SK-N-SH (cell line): ENCODE results near the gene IRF9.

ENCODE experiments used
- EZH2phosphoT487 ChIP-seq: fragments of 200-600 bp; sonication (generic); IDR thresholded peaks from 2 replicates; pipeline ENCODE4 v1.6.1; 2017; ENCODE audit warnings: low read depth, mixed run types, mild to moderate bottlenecking, antibody characterized with exemption, moderate library complexity, borderline replicate concordance
- JUND ChIP-seq: IDR thresholded peaks from 2 replicates; pipeline ENCODE4 v1.4.0; 2012
- MXI1 ChIP-seq: IDR thresholded peaks from 2 replicates; pipeline ENCODE4 v1.6.1; 2012; ENCODE audit warnings: mild to moderate bottlenecking, low read depth, low read length, improper control_type of control experiment
- RAD21 ChIP-seq: IDR thresholded peaks from 2 replicates; pipeline ENCODE4 v1.6.1; 2012; ENCODE audit warnings: mild to moderate bottlenecking, low read length
- SMC3 ChIP-seq: IDR thresholded peaks from 2 replicates; pipeline ENCODE4 v1.6.1; 2012; ENCODE audit warnings: low read depth, low read length, improper control_type of control experiment
- TEAD4 ChIP-seq: IDR thresholded peaks from 2 replicates; pipeline ENCODE4 v1.4.0; 2012; ENCODE audit warnings: mild to moderate bottlenecking, borderline replicate concordance; ENCODE audit not compliant: insufficient read depth
- YY1 ChIP-seq: IDR thresholded peaks from 2 replicates; pipeline ENCODE4 v1.4.0; 2012; ENCODE audit warnings: low read depth, mild to moderate bottlenecking
- TF ChIP-seq, protein P1 (sequence below): fragments of 200-600 bp; sonication (generic); IDR thresholded peaks from 2 replicates; pipeline ENCODE4 v1.6.1; 2017; ENCODE audit warnings: antibody characterized with exemption, mild to moderate bottlenecking, moderate library complexity
- TF ChIP-seq, protein P2 (sequence below): IDR thresholded peaks from 2 replicates; pipeline ENCODE4; 2012
- TF ChIP-seq, protein P3 (sequence below): fragments of 150-350 bp; IDR thresholded peaks from 2 replicates; pipeline ENCODE4 v1.6.1; 2017; ENCODE audit warnings: antibody characterized with exemption, low read length, low read depth, borderline replicate concordance
- TF ChIP-seq, protein P4 (sequence below): IDR thresholded peaks from 2 replicates; pipeline ENCODE4 v1.6.1; 2012; ENCODE audit warnings: mild to moderate bottlenecking, low read depth, low read length, moderate library complexity

DNA sequence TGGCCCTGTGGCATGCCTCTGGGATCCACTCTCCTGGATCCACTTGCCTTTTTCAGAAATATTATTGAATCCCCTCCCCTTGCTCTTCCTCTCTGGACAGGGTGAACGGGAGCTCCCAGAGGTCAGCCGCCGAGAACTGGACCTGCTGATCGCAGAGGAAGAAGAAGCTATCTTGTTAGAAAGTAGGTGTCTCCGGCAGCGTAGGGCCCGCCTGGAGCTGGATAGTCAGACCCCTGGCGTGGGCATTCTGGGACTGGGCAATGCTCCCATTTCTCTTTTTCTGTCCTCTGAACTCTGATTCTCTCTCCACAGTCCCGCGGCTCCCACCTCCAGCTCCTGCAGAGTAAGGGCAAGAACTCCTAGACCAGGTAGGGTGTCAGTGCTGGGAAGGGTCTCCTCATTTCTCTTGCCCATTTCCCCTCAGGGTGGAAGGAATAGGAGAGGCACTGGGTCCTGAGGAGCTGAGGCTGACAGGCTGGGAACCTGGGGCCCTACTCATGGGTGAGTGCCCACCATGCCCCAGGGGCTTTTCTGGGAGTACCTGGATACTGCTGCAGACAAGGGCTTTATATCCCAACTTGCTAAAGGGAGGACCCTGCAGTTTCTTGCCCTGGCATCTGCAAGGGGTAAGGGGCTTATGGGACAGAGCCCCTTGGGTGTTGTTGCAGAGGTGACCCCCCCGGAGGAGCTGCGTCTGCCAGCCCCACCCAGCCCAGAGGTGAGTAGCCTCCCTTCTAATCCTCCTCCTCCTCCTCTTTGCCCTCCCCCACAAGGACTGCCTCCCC, 16.2 kb downstream of the IRF9 start:
- TF ChIP-seq, protein P1, sequence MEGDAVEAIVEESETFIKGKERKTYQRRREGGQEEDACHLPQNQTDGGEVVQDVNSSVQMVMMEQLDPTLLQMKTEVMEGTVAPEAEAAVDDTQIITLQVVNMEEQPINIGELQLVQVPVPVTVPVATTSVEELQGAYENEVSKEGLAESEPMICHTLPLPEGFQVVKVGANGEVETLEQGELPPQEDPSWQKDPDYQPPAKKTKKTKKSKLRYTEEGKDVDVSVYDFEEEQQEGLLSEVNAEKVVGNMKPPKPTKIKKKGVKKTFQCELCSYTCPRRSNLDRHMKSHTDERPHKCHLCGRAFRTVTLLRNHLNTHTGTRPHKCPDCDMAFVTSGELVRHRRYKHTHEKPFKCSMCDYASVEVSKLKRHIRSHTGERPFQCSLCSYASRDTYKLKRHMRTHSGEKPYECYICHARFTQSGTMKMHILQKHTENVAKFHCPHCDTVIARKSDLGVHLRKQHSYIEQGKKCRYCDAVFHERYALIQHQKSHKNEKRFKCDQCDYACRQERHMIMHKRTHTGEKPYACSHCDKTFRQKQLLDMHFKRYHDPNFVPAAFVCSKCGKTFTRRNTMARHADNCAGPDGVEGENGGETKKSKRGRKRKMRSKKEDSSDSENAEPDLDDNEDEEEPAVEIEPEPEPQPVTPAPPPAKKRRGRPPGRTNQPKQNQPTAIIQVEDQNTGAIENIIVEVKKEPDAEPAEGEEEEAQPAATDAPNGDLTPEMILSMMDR = no peak
- TF ChIP-seq YY1 = no peak
- TF ChIP-seq, protein P2, sequence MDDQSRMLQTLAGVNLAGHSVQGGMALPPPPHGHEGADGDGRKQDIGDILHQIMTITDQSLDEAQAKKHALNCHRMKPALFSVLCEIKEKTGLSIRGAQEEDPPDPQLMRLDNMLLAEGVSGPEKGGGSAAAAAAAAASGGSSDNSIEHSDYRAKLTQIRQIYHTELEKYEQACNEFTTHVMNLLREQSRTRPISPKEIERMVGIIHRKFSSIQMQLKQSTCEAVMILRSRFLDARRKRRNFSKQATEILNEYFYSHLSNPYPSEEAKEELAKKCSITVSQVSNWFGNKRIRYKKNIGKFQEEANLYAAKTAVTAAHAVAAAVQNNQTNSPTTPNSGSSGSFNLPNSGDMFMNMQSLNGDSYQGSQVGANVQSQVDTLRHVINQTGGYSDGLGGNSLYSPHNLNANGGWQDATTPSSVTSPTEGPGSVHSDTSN = no peak
- TF ChIP-seq, protein P3, sequence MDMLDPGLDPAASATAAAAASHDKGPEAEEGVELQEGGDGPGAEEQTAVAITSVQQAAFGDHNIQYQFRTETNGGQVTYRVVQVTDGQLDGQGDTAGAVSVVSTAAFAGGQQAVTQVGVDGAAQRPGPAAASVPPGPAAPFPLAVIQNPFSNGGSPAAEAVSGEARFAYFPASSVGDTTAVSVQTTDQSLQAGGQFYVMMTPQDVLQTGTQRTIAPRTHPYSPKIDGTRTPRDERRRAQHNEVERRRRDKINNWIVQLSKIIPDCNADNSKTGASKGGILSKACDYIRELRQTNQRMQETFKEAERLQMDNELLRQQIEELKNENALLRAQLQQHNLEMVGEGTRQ = no peak
- TF ChIP-seq TEAD4 = no peak
- TF ChIP-seq JUND = no peak
- TF ChIP-seq MXI1 = no peak
- no peak for TF ChIP-seq SMC3
- TF ChIP-seq, protein P4, sequence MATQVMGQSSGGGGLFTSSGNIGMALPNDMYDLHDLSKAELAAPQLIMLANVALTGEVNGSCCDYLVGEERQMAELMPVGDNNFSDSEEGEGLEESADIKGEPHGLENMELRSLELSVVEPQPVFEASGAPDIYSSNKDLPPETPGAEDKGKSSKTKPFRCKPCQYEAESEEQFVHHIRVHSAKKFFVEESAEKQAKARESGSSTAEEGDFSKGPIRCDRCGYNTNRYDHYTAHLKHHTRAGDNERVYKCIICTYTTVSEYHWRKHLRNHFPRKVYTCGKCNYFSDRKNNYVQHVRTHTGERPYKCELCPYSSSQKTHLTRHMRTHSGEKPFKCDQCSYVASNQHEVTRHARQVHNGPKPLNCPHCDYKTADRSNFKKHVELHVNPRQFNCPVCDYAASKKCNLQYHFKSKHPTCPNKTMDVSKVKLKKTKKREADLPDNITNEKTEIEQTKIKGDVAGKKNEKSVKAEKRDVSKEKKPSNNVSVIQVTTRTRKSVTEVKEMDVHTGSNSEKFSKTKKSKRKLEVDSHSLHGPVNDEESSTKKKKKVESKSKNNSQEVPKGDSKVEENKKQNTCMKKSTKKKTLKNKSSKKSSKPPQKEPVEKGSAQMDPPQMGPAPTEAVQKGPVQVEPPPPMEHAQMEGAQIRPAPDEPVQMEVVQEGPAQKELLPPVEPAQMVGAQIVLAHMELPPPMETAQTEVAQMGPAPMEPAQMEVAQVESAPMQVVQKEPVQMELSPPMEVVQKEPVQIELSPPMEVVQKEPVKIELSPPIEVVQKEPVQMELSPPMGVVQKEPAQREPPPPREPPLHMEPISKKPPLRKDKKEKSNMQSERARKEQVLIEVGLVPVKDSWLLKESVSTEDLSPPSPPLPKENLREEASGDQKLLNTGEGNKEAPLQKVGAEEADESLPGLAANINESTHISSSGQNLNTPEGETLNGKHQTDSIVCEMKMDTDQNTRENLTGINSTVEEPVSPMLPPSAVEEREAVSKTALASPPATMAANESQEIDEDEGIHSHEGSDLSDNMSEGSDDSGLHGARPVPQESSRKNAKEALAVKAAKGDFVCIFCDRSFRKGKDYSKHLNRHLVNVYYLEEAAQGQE = no peak
- TF ChIP-seq EZH2phosphoT487 = no peak
- TF ChIP-seq RAD21 = no peak
